D721Med (cell line): ENCODE data around the gene EYA4.

ENCODE experiments used
- DNase-seq: peaks from one replicate; pipeline ENCODE4 v3.0.0; 2011; ENCODE audit warnings: low spot score; ENCODE audit not compliant: insufficient read length
- FAIRE-seq: peaks from 2 replicates; lab custom pipeline; 2011; peaks lifted over from hg19 to GRCh38; lab: Jason Lieb, UNC
- CTCF ChIP-seq: IDR thresholded peaks from 2 replicates; pipeline ENCODE4 v1.5.1; 2012; ENCODE audit warnings: mild to moderate bottlenecking, control low read depth; ENCODE audit not compliant: insufficient read depth; ENCODE audit errors: missing control alignments

Gene EYA4

GRCh38 chr6:133288662-133289061 lies 47.5 kb downstream of the EYA4 start:
- FAIRE-seq (no peak), DNase-seq (no peak)
- no peak for TF ChIP-seq CTCF

- no peak for TF ChIP-seq CTCF
- FAIRE-seq (no peak), DNase-seq (no peak)
These were observed 48.7 kb downstream of the EYA4 start for GRCh38 chr6:133289733-133290306.

GRCh38 chr6:133290930-133291329 lies 49.8 kb downstream of the EYA4 start:
- FAIRE-seq (no peak), DNase-seq (no peak)
- TF ChIP-seq CTCF = no peak

- no peak for TF ChIP-seq CTCF
These were observed 50.5 kb downstream of the EYA4 start for GRCh38 chr6:133291671-133292070.

GRCh38 chr6:133297657-133298056 lies 56.5 kb downstream of the EYA4 start:
- FAIRE-seq (no peak), DNase-seq (no peak)
- TF ChIP-seq CTCF = no peak

More at GRCh38 chr6:133291671-133292070, 50.5 kb downstream of the EYA4 start:
- DNase-seq = no peak
- FAIRE-seq = no peak

GRCh38 chr6:133298335-133298734 lies 57.2 kb downstream of the EYA4 start:
- no peak for TF ChIP-seq CTCF
- FAIRE-seq = no peak
- DNase-seq = no peak

- FAIRE-seq (no peak), DNase-seq (no peak)
- TF ChIP-seq CTCF = no peak
These were observed 57.6 kb downstream of the EYA4 start for GRCh38 chr6:133298801-133299200.
